ENCODE data around the gene PTPRR. TPM values are rescaled to one million over a fixed set of nuclear protein-coding genes. Genes with fewer than 3 reads are reported as not detected.

Gene PTPRR
- total RNA-seq, 2 donors from 2014 or later, result 21.8 to 43.8 TPM

DNA sequence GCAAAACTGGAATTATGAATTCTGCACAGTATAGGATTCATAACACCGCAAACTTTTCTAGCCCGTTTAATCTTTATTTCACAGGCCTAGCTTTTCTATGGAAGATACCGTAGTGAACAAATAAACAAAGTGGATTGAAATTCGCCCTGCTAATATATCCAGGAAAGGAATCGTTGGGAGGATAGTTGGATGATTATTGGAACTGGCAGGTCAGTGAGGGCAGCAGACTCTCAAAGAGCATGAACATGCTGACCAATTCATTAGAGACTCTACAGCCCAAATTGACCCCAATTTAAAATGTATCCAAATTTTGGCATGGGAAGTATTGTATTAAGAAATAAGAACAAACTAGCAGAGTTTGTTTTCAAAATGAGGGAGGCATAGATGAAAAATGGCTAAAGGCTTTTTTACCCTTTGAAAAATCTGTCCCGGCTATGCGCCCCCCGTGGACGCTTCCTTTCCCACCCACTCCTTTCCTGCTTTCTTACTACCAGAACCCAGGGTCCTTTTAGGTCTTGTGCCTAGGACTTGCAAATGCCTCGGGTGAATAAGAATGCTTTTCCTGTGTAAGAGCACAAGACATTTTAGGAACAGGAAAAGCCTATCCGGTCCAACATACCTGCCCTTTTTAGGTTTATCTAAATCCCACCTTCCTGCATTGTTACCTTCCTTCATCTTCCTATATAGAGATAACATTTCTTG is 198.7 kb downstream of the PTPRR start:
- H3K9ac ChIP-seq (ENCODE audit: low read depth in 2 of 2, low read length in 2 of 2), result no peak overlapping the region
- H3K27me3 ChIP-seq, result no peaks in the 10 kb centered on the region
- no peak overlapping the region for H3K4me3 ChIP-seq
- no peak for TF ChIP-seq CTCF (IDR thresholded peaks at IDR 0.05)
- H3K4me1 ChIP-seq, result no peaks in the 10 kb centered on the region
- H3K36me3 ChIP-seq, result no peaks in the 10 kb centered on the region
- no peak for DNase-seq
- intact Hi-C loops (cut with DNase I), result loop anchor here (2.0 kb wide), 1 partner anchor 131 kb away; no protein-coding TSS in a partner anchor
- no peaks in the 10 kb centered on the region for H3K9me3 ChIP-seq
- H3K27ac ChIP-seq, result no peak overlapping the region

- Histone ChIP-seq H3K4me3 (no peak overlapping the region), H3K27me3 (no peaks in the 10 kb centered on the region), H3K27ac (no peak overlapping the region), H3K36me3 (no peaks in the 10 kb centered on the region), H3K4me1 (no peaks in the 10 kb centered on the region), H3K9me3 (no peaks in the 10 kb centered on the region), H3K9ac (ENCODE audit: low read depth in 2 of 2, low read length in 2 of 2) (no peak overlapping the region)
- TF ChIP-seq CTCF (IDR thresholded peaks at IDR 0.05), result no peak
- no peak for DNase-seq
- intact Hi-C loops (cut with DNase I), result loop anchor here (2.0 kb wide), 1 partner anchor 130 kb away; no protein-coding TSS in a partner anchor
Observed at GRCh38 chr12:70721216-70721615, 199.3 kb downstream of the PTPRR start.

GRCh38 chr12:70719672-70720420 is 200.7 kb downstream of the PTPRR start:
- DNase-seq, result peak; percentile 38
- Histone ChIP-seq H3K4me3 (no peak overlapping the region), H3K9ac (ENCODE audit: low read depth in 2 of 2, low read length in 2 of 2) (no peak overlapping the region), H3K4me1 (no peaks in the 10 kb centered on the region), H3K36me3 (no peaks in the 10 kb centered on the region), H3K27ac (no peak overlapping the region), H3K9me3 (no peaks in the 10 kb centered on the region), H3K27me3 (no peaks in the 10 kb centered on the region)
- intact Hi-C loops (cut with DNase I), result loop anchor here (2.0 to 5.0 kb wide), 2 partner anchors 129 to 843 kb away; no protein-coding TSS in a partner anchor
- peak; percentile 88 for TF ChIP-seq CTCF (IDR thresholded peaks at IDR 0.05)

GRCh38 chr12:70719071-70719470 is 201.5 kb downstream of the PTPRR start:
- H3K4me1 ChIP-seq, result no peaks in the 10 kb centered on the region
- no peak for TF ChIP-seq CTCF (IDR thresholded peaks at IDR 0.05)
- intact Hi-C loops (cut with DNase I), result loop anchor here (5.0 kb wide), 1 partner anchor 842 kb away; no protein-coding TSS in a partner anchor
- no peak overlapping the region for H3K27ac ChIP-seq
- H3K9ac ChIP-seq (ENCODE audit: low read depth in 2 of 2, low read length in 2 of 2), result no peak overlapping the region
- H3K36me3 ChIP-seq, result no peaks in the 10 kb centered on the region
- no peak overlapping the region for H3K4me3 ChIP-seq
- H3K9me3 ChIP-seq, result no peaks in the 10 kb centered on the region
- DNase-seq, result no peak
- no peaks in the 10 kb centered on the region for H3K27me3 ChIP-seq

DNA sequence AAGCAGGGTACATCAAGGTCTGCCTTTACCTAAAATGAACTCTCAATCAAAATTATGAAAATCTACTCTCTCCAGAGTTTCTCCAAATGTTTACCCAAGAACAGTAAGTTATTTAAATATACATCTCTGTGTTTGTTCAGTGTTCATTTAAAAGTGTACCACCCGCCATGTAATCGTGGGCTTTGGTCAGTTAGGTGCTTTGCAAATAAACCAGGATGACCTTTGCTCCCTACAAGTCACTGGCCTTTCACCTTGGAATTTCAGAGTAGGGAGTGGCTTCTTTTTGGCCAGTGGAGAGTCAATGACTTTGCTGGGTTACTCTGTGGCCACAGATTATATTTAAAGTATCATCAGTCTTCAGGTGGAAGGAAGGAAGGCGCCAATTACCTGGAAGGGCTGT is 208.7 kb downstream of the PTPRR start:
- Histone ChIP-seq H3K4me1 (no peaks in the 10 kb centered on the region), H3K27me3 (no peaks in the 10 kb centered on the region), H3K9me3 (no peaks in the 10 kb centered on the region), H3K27ac (no peak overlapping the region), H3K9ac (ENCODE audit: low read depth in 2 of 2, low read length in 2 of 2) (no peak overlapping the region), H3K4me3 (no peak overlapping the region), H3K36me3 (no peaks in the 10 kb centered on the region)
- TF ChIP-seq CTCF (IDR thresholded peaks at IDR 0.05), result no peak
- intact Hi-C loops (cut with DNase I), result no loop called here
- no peak for DNase-seq

All from colonic mucosa (tissue), 4 donors.